GM12878 (cell line): ENCODE results near the gene ANTXR2. TPM values are rescaled to one million over a fixed set of nuclear protein-coding genes. Genes with fewer than 3 reads are reported as not detected.

Source experiments
- ATAC-seq: fragments of 200-7000 bp; cut with Tn5 transposase; 3 replicates; pipeline ENCODE4 v1.9.1; 2020; ENCODE audit warnings: mild to moderate bottlenecking, moderate library complexity
- BruUV-seq: library from RNA; stranded (reverse); fragments of 400-500 nt; replicated peaks from 2 replicates; lab custom pipeline; 2021; lab: Mats Ljungman, UMichigan
- CTCF ChIA-PET: fragments of 300-600 bp; sonication (Branson Sonifier 250); formaldehyde crosslinking; extraction: SDS; loops from one replicate; lab custom pipeline; 2021; ENCODE audit warnings: inconsistent platforms; lab: Yijun Ruan, JAX
- POLR2A ChIA-PET: fragments of 350-600 bp; formaldehyde crosslinking; extraction: SDS; loops from one replicate; lab custom pipeline; 2021; ENCODE audit warnings: inconsistent platforms; lab: Charles Lee
- RAD21 ChIA-PET: fragments of 300-600 bp; sonication (Branson Sonifier 250); formaldehyde crosslinking; loops from one replicate; lab custom pipeline; 2023; ENCODE audit warnings: antibody characterized with exemption; ENCODE audit not compliant: unreplicated experiment; lab: Charles Lee
- SMC1A ChIA-PET: fragments of 300-600 bp; sonication (Branson Sonifier 250); formaldehyde crosslinking; loops from one replicate; lab custom pipeline; 2023; ENCODE audit not compliant: unreplicated experiment, uncharacterized antibody; lab: Charles Lee
- DNase-seq: peaks from one replicate; pipeline ENCODE4 v3.0.0-alpha.2; 2011; ENCODE audit warnings: low read depth, low spot score
- FAIRE-seq: peaks from 3 replicates; lab custom pipeline; 2011; peaks lifted over from hg19 to GRCh38; lab: Jason Lieb, UNC
- H2AFZ ChIP-seq: 2 replicates; pipeline ENCODE4 v1.6.0; 2011; ENCODE audit warnings: low read depth, low read length, control low read depth; ENCODE audit not compliant: control insufficient read depth
- H3K27ac ChIP-seq: 2 replicates; pipeline ENCODE4 v1.5.1; 2011; ENCODE audit warnings: control low read depth; ENCODE audit not compliant: control insufficient read depth, insufficient read depth
- H3K27me3 ChIP-seq, 2 experiments: replicated peaks in 1 of 2; 2 replicates each; pipeline versions ENCODE4 v1.6.0 to v1.6.1; 2011; ENCODE audit warnings: low read length in 1 of 2; ENCODE audit not compliant: control insufficient read depth in 2 of 2, insufficient read depth in 2 of 2
- H3K36me3 ChIP-seq, 2 experiments: 2 replicates each; pipeline ENCODE4 v1.5.1; 2011; ENCODE audit warnings: low read length in 1 of 2; ENCODE audit not compliant: control insufficient read depth in 2 of 2, insufficient read depth in 2 of 2
- H3K4me1 ChIP-seq: 2 replicates; pipeline ENCODE4 v1.6.1; 2011; ENCODE audit warnings: mild to moderate bottlenecking, low read length, moderate library complexity, mixed read lengths; ENCODE audit not compliant: control insufficient read depth, insufficient read depth
- H3K4me2 ChIP-seq: 2 replicates; pipeline ENCODE4 v1.6.0; 2011; ENCODE audit warnings: control low read depth; ENCODE audit not compliant: control insufficient read depth, insufficient read depth
- H3K4me3 ChIP-seq: fragments of 200-600 bp; sonication (generic); 2 replicates; pipeline ENCODE4 v1.5.1; 2016
- H3K79me2 ChIP-seq: 2 replicates; pipeline ENCODE4 v1.6.0; 2011; ENCODE audit warnings: low read length; ENCODE audit not compliant: control insufficient read depth, insufficient read depth
- H3K9ac ChIP-seq: 2 replicates; pipeline ENCODE4 v1.8.0; 2011; ENCODE audit warnings: low read length, control low read depth, mixed read lengths; ENCODE audit not compliant: control insufficient read depth, insufficient read depth
- H3K9me3 ChIP-seq: replicated peaks from 3 replicates; pipeline ENCODE4 v1.5.1; 2011; ENCODE audit warnings: mild to moderate bottlenecking, low read length; ENCODE audit not compliant: control insufficient read depth, insufficient read depth
- H4K20me1 ChIP-seq: 2 replicates; pipeline ENCODE4 v1.6.0; 2011; ENCODE audit not compliant: control insufficient read depth, insufficient read depth
- BACH1 ChIP-seq: fragments of 450-650 bp; IDR thresholded peaks from 2 replicates; pipeline ENCODE4 v1.6.1; 2017; ENCODE audit warnings: mild to moderate bottlenecking, borderline replicate concordance
- BHLHE40 ChIP-seq, 2 experiments: fragments of 450-650 bp in 1 of 2; IDR thresholded peaks; 2 replicates each; pipeline ENCODE4 v1.6.1; 2011 to 2017; ENCODE audit warnings: low read depth in 2 of 2, borderline replicate concordance in 1 of 2, improper control_type of control experiment in 1 of 2, low read length in 1 of 2, mild to moderate bottlenecking in 1 of 2
- CBX3 ChIP-seq: fragments of 200-600 bp; sonication (generic); IDR thresholded peaks from 2 replicates; pipeline ENCODE4 v1.6.1; 2016; ENCODE audit warnings: low read depth, borderline replicate concordance
- CHD1 ChIP-seq: IDR thresholded peaks from 2 replicates; pipeline ENCODE4 v1.6.1; 2012; ENCODE audit warnings: low read depth, low read length, improper control_type of control experiment
- IKZF2 ChIP-seq, 2 experiments: fragments of 450-650 bp; IDR thresholded peaks; 2 replicates each; pipeline ENCODE4 v1.6.1; 2017; ENCODE audit warnings: mild to moderate bottlenecking in 2 of 2, moderate library complexity in 2 of 2
- KDM1A ChIP-seq: fragments of 200-600 bp; sonication (generic); IDR thresholded peaks from 2 replicates; pipeline ENCODE4 v1.6.1; 2016; ENCODE audit warnings: borderline replicate concordance
- KLF5 ChIP-seq: fragments of 450-650 bp; IDR thresholded peaks from 2 replicates; pipeline ENCODE4 v1.6.1; 2014; ENCODE audit warnings: mild to moderate bottlenecking; ENCODE audit not compliant: partially characterized antibody
- MTA2 ChIP-seq: fragments of 450-650 bp; IDR thresholded peaks from 2 replicates; pipeline ENCODE4 v1.6.1; 2016; ENCODE audit warnings: low read depth, mild to moderate bottlenecking, moderate library complexity
- NFYB ChIP-seq: IDR thresholded peaks from 2 replicates; pipeline ENCODE4 v1.6.1; 2011; ENCODE audit warnings: low read depth, mild to moderate bottlenecking, low read length, improper control_type of control experiment, moderate library complexity; ENCODE audit not compliant: insufficient read depth
- RAD21 ChIP-seq: IDR thresholded peaks from 2 replicates; pipeline ENCODE4 v1.6.1; 2011; ENCODE audit warnings: mild to moderate bottlenecking, low read depth, low read length, moderate library complexity; ENCODE audit not compliant: insufficient read depth
- SMC3 ChIP-seq: IDR thresholded peaks from 2 replicates; pipeline ENCODE4 v1.6.1; 2011; ENCODE audit warnings: low read length, improper control_type of control experiment, borderline replicate concordance
- SPI1 ChIP-seq: IDR thresholded peaks from 2 replicates; pipeline ENCODE4 v1.6.1; 2011; ENCODE audit warnings: low read depth, mild to moderate bottlenecking, low read length, moderate library complexity, borderline replicate concordance; ENCODE audit not compliant: insufficient read depth
- SRF ChIP-seq, 2 experiments: IDR thresholded peaks; 2 replicates each; pipeline ENCODE4 v1.6.1; 2011; ENCODE audit warnings: low read depth in 2 of 2, low read length in 2 of 2, mild to moderate bottlenecking in 1 of 2, moderate library complexity in 1 of 2
- ZNF384 ChIP-seq: IDR thresholded peaks from 2 replicates; pipeline ENCODE4 v1.6.1; 2012; ENCODE audit warnings: low read depth, mild to moderate bottlenecking, low read length, improper control_type of control experiment, borderline replicate concordance
- ZSCAN29 ChIP-seq: fragments of 450-650 bp; IDR thresholded peaks from 2 replicates; pipeline ENCODE4 v1.6.1; 2017; ENCODE audit warnings: mild to moderate bottlenecking, moderate library complexity
- WGBS: methylation state at CpG from one replicate; pipeline ENCODE4 v1.1.6; 2016; ENCODE audit warnings: low lambda C conversion rate; ENCODE audit not compliant: insufficient replicate concordance, insufficient coverage; ENCODE audit errors: missing lambda C conversion rate; 5-methylcytosine and 5-hydroxymethylcytosine counted together
- in situ Hi-C: fragments of 300-500 bp; cut with MboI; formaldehyde crosslinking; loops from 9 replicates; pipeline ENCODE4 v1.14.3; 2018; ENCODE audit warnings: mixed read lengths
- intact Hi-C: fragments of 100-400 bp; cut with micrococcal nuclease; formaldehyde crosslinking; loops from one replicate; pipeline ENCODE4 v1.14.2; 2022; ENCODE audit not compliant: unreplicated experiment
- polyA plus RNA-seq, 11 experiments: library from polyadenylated mRNA; depleted of rRNA in 4 of 11; unstranded in 6 of 11; stranded (reverse) in 5 of 11; fragments of >200 nt; fragmentation: Nextera tagmentation in 4 of 11; fragmentation: Illumina TruSeq in 1 of 11; extraction: Ambion mirVana in 4 of 11; extraction: Trizol in 1 of 11; gene quantifications; 1 replicate in 1 of 11; 2 replicates in 10 of 11; pipeline versions ENCODE4 v1.2.1 to v1.2.3, GENCODE V29; 2011 to 2016; ENCODE audit warnings: inconsistent platforms in 2 of 11, missing spikeins in 2 of 11, low read depth in 1 of 11
- total RNA-seq, 4 experiments: library from RNA; depleted of rRNA in 3 of 4; stranded (reverse); fragments of >200 nt in 3 of 4; fragmentation: Illumina TruSeq in 1 of 4; extraction: Trizol in 1 of 4; gene quantifications; 2 replicates each; pipeline versions ENCODE4 v1.2.1 to v1.2.3, GENCODE V29; 2013 to 2021
- TF ChIP-seq, protein P1 (sequence below): fragments of 450-650 bp; IDR thresholded peaks from 2 replicates; pipeline ENCODE4 v1.6.1; 2016; ENCODE audit warnings: mild to moderate bottlenecking

Gene ANTXR2
- total and polyA plus RNA-seq, 10 of the 15 experiments (the other 5 are each of a cell fraction or from before 2014, with no cell fraction given) = 1.4 to 8.9 (median 5.7) TPM

GRCh38 chr4:79983431-79983830 lies 89.6 kb downstream of the ANTXR2 start (continued):
- TF ChIP-seq, protein P1, sequence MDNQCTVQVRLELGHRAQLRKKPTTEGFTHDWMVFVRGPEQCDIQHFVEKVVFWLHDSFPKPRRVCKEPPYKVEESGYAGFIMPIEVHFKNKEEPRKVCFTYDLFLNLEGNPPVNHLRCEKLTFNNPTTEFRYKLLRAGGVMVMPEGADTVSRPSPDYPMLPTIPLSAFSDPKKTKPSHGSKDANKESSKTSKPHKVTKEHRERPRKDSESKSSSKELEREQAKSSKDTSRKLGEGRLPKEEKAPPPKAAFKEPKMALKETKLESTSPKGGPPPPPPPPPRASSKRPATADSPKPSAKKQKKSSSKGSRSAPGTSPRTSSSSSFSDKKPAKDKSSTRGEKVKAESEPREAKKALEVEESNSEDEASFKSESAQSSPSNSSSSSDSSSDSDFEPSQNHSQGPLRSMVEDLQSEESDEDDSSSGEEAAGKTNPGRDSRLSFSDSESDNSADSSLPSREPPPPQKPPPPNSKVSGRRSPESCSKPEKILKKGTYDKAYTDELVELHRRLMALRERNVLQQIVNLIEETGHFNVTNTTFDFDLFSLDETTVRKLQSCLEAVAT = no peak
- TF ChIP-seq CBX3 (no peak), SRF (IDR thresholded peaks at IDR 0.05; ENCODE audit: low read depth in 2 of 2, low read length in 2 of 2) (no peak), BACH1 (no peak), CHD1 (no peak), MTA2 (no peak), SMC3 (no peak), ZSCAN29 (no peak), IKZF2 (IDR thresholded peaks at IDR 0.05) (no peak), KLF5 (no peak), ZNF384 (no peak)

DNA sequence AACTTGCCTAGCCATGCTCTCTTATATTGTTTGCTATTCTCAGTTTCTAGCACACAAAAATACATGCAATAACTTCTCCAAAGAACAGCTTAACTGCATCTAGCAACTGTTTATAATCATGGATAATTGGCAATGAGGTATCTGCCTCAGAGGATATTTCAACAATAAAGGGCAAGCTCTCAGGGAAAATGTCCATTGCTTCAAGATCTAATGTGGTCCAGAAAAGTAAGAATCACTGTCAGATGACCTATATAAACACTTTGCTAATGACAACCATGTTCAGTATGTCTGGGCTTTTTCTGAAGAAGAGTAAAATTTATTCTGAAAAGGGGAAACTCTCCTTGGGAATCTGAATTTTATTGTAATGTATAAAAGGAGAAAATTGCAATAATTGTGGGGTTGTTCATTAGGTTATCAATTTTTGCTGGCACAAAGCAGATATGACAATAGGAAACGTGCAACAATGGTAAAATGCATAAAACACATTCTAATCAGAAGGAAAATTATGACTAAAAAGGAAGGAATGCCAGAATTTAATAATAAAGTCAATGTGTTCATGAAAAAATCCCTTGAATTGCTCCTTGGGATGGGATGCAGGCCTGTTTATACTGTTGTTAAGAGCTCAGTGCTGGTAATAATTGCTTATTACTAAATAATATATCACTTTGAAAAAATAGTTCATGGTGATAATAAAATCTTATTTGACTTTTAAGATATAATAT lies 90.3 kb downstream of the ANTXR2 start:
- no peak for ATAC-seq
- CTCF ChIA-PET = no interaction called here
- POLR2A ChIA-PET = no interaction called here
- intact Hi-C loops = no loop called here
- Histone ChIP-seq H3K9me3 (no peaks in the 10 kb centered on the region; the same call in 1 of the 3 replicates), H3K9ac (no peak overlapping the region), H3K36me3 (no peaks in the 10 kb centered on the region), H3K4me3 (no peak overlapping the region), H3K4me2 (no peak overlapping the region), H3K27me3 (no peaks in the 10 kb centered on the region), H3K4me1 (no peaks in the 10 kb centered on the region), H3K27ac (no peak overlapping the region), H2AFZ (no peak overlapping the region), H4K20me1 (no peaks in the 10 kb centered on the region; the same call in 1 of the 2 replicates), H3K79me2 (no peaks in the 10 kb centered on the region)
- RAD21 ChIA-PET = no interaction called here
- FAIRE-seq = no peak
- SMC1A ChIA-PET = no interaction called here
- 0% methylated on average over 1 of the region's 1 CpG for WGBS
- no peak for DNase-seq
- in situ Hi-C loops = no loop called here
- BruUV-seq = no TSS peak
- TF ChIP-seq, protein P1 = no peak
- TF ChIP-seq RAD21 (no peak), KDM1A (no peak), BHLHE40 (IDR thresholded peaks at IDR 0.05; ENCODE audit: borderline replicate concordance in 1 of 2, low read depth in 2 of 2, low read length in 1 of 2) (no peak), NFYB (no peak), SPI1 (no peak)
